GM12878 (cell line): ENCODE data around the gene MAPKAP1. TPM values are rescaled to one million over a fixed set of nuclear protein-coding genes. Genes with fewer than 3 reads are reported as not detected.
A peak's percentile ranks its signal among the peaks of the same experiment; 100 is the strongest.

Experiments
- BCL3 ChIP-seq: IDR thresholded peaks from 2 replicates; pipeline ENCODE4 v1.6.1; 2011; ENCODE audit warnings: borderline replicate concordance, low read depth, mild to moderate bottlenecking, moderate library complexity, low read length; ENCODE audit not compliant: insufficient read depth, poor library complexity, severe bottlenecking
- E4F1 ChIP-seq: fragments of 450-650 bp; IDR thresholded peaks from 2 replicates; pipeline ENCODE4 v1.6.1; 2018; ENCODE audit warnings: borderline replicate concordance, mild to moderate bottlenecking; ENCODE audit not compliant: partially characterized antibody
- HSF1 ChIP-seq: fragments of 150-350 bp; IDR thresholded peaks from 2 replicates; pipeline ENCODE4 v1.6.1; 2014; ENCODE audit warnings: mild to moderate bottlenecking, low read depth, low read length
- IRF3 ChIP-seq: fragments of 450-650 bp; IDR thresholded peaks from 2 replicates; pipeline ENCODE4 v1.6.1; 2014; ENCODE audit warnings: mild to moderate bottlenecking
- IRF4 ChIP-seq: IDR thresholded peaks from 2 replicates; pipeline ENCODE4 v1.6.1; 2011; ENCODE audit warnings: low read depth, low read length
- MEF2A ChIP-seq: IDR thresholded peaks from 2 replicates; pipeline ENCODE4 v1.6.1; 2011; ENCODE audit warnings: low read depth, mild to moderate bottlenecking, low read length, moderate library complexity; ENCODE audit not compliant: insufficient read depth
- PKNOX1 ChIP-seq: fragments of 450-650 bp; IDR thresholded peaks from 2 replicates; pipeline ENCODE4 v1.6.1; 2016; ENCODE audit warnings: mild to moderate bottlenecking
- RB1 ChIP-seq: fragments of 450-650 bp; formaldehyde crosslinking; IDR thresholded peaks from 2 replicates; pipeline ENCODE4 v1.6.1; 2017; ENCODE audit warnings: mild to moderate bottlenecking, borderline replicate concordance
- RUNX3 ChIP-seq: IDR thresholded peaks from 2 replicates; pipeline ENCODE4 v1.6.1; 2012; ENCODE audit warnings: low read length, inconsistent platforms
- SMARCA5 ChIP-seq: fragments of 450-650 bp; IDR thresholded peaks from 2 replicates; pipeline ENCODE4 v1.6.1; 2017; ENCODE audit warnings: mild to moderate bottlenecking
- ZNF384 ChIP-seq: IDR thresholded peaks from 2 replicates; pipeline ENCODE4 v1.6.1; 2012; ENCODE audit warnings: low read depth, mild to moderate bottlenecking, low read length, improper control_type of control experiment, borderline replicate concordance
- polyA plus RNA-seq, 11 experiments: library from polyadenylated mRNA; depleted of rRNA in 4 of 11; unstranded in 6 of 11; stranded (reverse) in 5 of 11; fragments of >200 nt; fragmentation: Nextera tagmentation in 4 of 11; fragmentation: Illumina TruSeq in 1 of 11; extraction: Ambion mirVana in 4 of 11; extraction: Trizol in 1 of 11; gene quantifications; 1 replicate in 1 of 11; 2 replicates in 10 of 11; pipeline versions ENCODE4 v1.2.1 to v1.2.3, GENCODE V29; 2011 to 2016; ENCODE audit warnings: inconsistent platforms in 2 of 11, missing spikeins in 2 of 11, low read depth in 1 of 11
- total RNA-seq, 4 experiments: library from RNA; depleted of rRNA in 3 of 4; stranded (reverse); fragments of >200 nt in 3 of 4; fragmentation: Illumina TruSeq in 1 of 4; extraction: Trizol in 1 of 4; gene quantifications; 2 replicates each; pipeline versions ENCODE4 v1.2.1 to v1.2.3, GENCODE V29; 2013 to 2021
- TF ChIP-seq, protein P1 (sequence below), 3 experiments: IDR thresholded peaks in 2 of 3; conservative IDR thresholded peaks in 1 of 3; 2 replicates each; pipeline ENCODE4 v1.5.1; 2011; ENCODE audit warnings: low read depth in 3 of 3, low read length in 3 of 3, mild to moderate bottlenecking in 3 of 3, control low read depth in 2 of 3, moderate library complexity in 2 of 3, inconsistent platforms in 1 of 3, mixed read lengths in 1 of 3; ENCODE audit not compliant: control insufficient read depth in 2 of 3, insufficient read depth in 1 of 3; ENCODE audit errors: extremely low read depth in 1 of 3
- TF ChIP-seq, protein P2 (sequence below): fragments of 450-650 bp; formaldehyde crosslinking; IDR thresholded peaks from 2 replicates; pipeline ENCODE4 v1.4.0; 2022; ENCODE audit warnings: mild to moderate bottlenecking, moderate library complexity

MAPKAP1 gene
- total and polyA plus RNA-seq, 10 of the 15 experiments (the other 5 are each of a cell fraction or from before 2014, with no cell fraction given): 5.1 to 188 (median 105) TPM

DNA sequence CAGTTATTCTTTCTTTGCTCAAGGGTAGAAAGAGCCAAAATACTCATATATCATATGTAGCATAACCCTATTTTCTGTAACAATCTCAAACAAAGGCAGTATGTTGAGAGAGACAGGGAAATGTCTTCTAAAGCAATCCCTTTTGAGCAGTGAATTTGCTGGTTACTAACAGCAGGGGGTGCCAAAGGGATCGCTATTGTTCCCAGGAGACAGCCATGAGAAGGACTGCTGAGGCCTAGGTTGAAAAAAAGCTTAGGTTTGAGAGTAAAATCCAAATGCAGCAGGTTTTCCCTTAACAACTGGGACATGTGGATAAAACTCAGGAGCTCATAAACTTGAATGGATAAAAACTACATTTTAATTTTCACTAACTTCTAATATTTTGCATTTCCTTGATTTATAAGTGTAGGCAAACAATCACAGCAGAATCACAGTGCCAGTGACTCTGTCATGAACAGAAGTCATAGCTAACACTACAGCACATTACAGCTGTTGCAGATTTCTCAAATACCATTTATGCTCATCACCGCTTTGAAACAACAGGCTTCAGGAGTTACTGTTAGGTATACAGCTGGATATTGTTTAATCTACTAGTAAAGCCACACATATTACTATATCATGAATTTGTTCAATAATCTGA is 148.4 kb downstream of the MAPKAP1 start (continued):
- TF ChIP-seq IRF3: no peak
- TF ChIP-seq HSF1: 0 out of 2 replicates have a peak, but pooled peaks have one; percentile 51
- TF ChIP-seq RUNX3: peak; percentile 11; the same call in 1 of the 2 replicates
- TF ChIP-seq BCL3: no peak
- TF ChIP-seq, protein P1, sequence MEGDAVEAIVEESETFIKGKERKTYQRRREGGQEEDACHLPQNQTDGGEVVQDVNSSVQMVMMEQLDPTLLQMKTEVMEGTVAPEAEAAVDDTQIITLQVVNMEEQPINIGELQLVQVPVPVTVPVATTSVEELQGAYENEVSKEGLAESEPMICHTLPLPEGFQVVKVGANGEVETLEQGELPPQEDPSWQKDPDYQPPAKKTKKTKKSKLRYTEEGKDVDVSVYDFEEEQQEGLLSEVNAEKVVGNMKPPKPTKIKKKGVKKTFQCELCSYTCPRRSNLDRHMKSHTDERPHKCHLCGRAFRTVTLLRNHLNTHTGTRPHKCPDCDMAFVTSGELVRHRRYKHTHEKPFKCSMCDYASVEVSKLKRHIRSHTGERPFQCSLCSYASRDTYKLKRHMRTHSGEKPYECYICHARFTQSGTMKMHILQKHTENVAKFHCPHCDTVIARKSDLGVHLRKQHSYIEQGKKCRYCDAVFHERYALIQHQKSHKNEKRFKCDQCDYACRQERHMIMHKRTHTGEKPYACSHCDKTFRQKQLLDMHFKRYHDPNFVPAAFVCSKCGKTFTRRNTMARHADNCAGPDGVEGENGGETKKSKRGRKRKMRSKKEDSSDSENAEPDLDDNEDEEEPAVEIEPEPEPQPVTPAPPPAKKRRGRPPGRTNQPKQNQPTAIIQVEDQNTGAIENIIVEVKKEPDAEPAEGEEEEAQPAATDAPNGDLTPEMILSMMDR (IDR thresholded peaks at IDR 0.05 in 2 of 3, conservative IDR thresholded peaks at IDR 0.05 in 1 of 3; ENCODE audit: control insufficient read depth in 2 of 3, extremely low read depth in 1 of 3, insufficient read depth in 1 of 3, low read depth in 3 of 3, low read length in 3 of 3): peak; percentile 79 to 90 (median 86)
- TF ChIP-seq, protein P2, sequence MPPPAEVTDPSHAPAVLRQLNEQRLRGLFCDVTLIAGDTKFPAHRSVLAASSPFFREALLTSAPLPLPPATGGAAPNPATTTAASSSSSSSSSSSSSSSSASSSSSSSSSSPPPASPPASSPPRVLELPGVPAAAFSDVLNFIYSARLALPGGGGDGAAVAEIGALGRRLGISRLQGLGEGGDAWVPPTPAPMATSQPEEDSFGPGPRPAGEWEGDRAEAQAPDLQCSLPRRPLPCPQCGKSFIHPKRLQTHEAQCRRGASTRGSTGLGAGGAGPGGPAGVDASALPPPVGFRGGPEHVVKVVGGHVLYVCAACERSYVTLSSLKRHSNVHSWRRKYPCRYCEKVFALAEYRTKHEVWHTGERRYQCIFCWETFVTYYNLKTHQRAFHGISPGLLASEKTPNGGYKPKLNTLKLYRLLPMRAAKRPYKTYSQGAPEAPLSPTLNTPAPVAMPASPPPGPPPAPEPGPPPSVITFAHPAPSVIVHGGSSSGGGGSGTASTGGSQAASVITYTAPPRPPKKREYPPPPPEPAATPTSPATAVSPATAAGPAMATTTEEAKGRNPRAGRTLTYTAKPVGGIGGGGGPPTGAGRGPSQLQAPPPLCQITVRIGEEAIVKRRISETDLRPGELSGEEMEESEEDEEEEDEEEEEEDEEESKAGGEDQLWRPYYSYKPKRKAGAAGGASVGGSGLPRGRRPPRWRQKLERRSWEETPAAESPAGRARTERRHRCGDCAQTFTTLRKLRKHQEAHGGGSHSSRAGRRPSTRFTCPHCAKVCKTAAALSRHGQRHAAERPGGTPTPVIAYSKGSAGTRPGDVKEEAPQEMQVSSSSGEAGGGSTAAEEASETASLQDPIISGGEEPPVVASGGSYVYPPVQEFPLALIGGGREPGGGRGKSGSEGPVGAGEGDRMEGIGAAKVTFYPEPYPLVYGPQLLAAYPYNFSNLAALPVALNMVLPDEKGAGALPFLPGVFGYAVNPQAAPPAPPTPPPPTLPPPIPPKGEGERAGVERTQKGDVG (CRISPR knock-in tag): no peak
- TF ChIP-seq MEF2A: no peak
- TF ChIP-seq IRF4: 0 out of 2 replicates have a peak, but pooled peaks have one; percentile 19
- peak; percentile 72 for TF ChIP-seq ZNF384
- TF ChIP-seq PKNOX1: no peak
- peak; percentile 67; the same call in 1 of the 2 replicates for TF ChIP-seq RB1
- TF ChIP-seq SMARCA5: 0 out of 2 replicates have a peak, but pooled peaks have one; percentile 56
- TF ChIP-seq E4F1: no peak
